T-helper 2 cell (primary cell): ENCODE data around the gene TRABD2B.

Experiments
- DNase-seq, 5 experiments: peaks; one replicate each; pipeline versions ENCODE4 v3.0.0 to v3.0.0-alpha.2; 2012 to 2022

Gene TRABD2B

GRCh38 chr1:47791879-47792608 is 205.1 kb downstream of the TRABD2B start:
- no peak for DNase-seq

GRCh38 chr1:47788761-47789160 is 208.4 kb downstream of the TRABD2B start:
- no peak for DNase-seq

- DNase-seq, result no peak
Measured at GRCh38 chr1:47787560-47787959, 209.6 kb downstream of the TRABD2B start.

- no peak for DNase-seq
Measured at GRCh38 chr1:47786316-47786715, 210.9 kb downstream of the TRABD2B start.

GRCh38 chr1:47785561-47786271 is 211.5 kb downstream of the TRABD2B start:
- DNase-seq, result no peak

GRCh38 chr1:47785118-47785517 is 212.1 kb downstream of the TRABD2B start:
- DNase-seq, result no peak

GRCh38 chr1:47784497-47784822 is 212.7 kb downstream of the TRABD2B start:
- no peak for DNase-seq

- DNase-seq, result no peak
Measured at GRCh38 chr1:47783638-47784496, 213.3 kb downstream of the TRABD2B start.

GRCh38 chr1:47782414-47783166 is 214.6 kb downstream of the TRABD2B start:
- no peak for DNase-seq

GRCh38 chr1:47781171-47781959 is 215.8 kb downstream of the TRABD2B start:
- DNase-seq, result no peak

- DNase-seq, result no peak
Measured at GRCh38 chr1:47780469-47780995, 216.7 kb downstream of the TRABD2B start.

- DNase-seq, result no peak
Measured at GRCh38 chr1:47779613-47780012, 217.6 kb downstream of the TRABD2B start.

GRCh38 chr1:47778280-47778679 is 218.9 kb downstream of the TRABD2B start:
- no peak for DNase-seq

- no peak for DNase-seq
Measured at GRCh38 chr1:47777322-47777721, 219.9 kb downstream of the TRABD2B start.

GRCh38 chr1:47776667-47777131 is 220.5 kb downstream of the TRABD2B start:
- no peak for DNase-seq

- DNase-seq, result no peak
Measured at GRCh38 chr1:47774986-47775834, 222.0 kb downstream of the TRABD2B start.

GRCh38 chr1:47772960-47773682 is 224.1 kb downstream of the TRABD2B start:
- DNase-seq, result no peak

GRCh38 chr1:47772281-47772680 is 224.9 kb downstream of the TRABD2B start:
- no peak for DNase-seq

GRCh38 chr1:47771751-47772150 is 225.4 kb downstream of the TRABD2B start:
- no peak for DNase-seq

GRCh38 chr1:47769983-47770382 is 227.2 kb downstream of the TRABD2B start:
- no peak for DNase-seq
